HEK293 (cell line): ENCODE measurements around the gene CBLIF.

Source experiments
- CTCF ChIA-PET: fragments of 350-600 bp; formaldehyde crosslinking; extraction: SDS; loops from one replicate; lab custom pipeline; 2021; ENCODE audit warnings: antibody characterized with exemption; lab: Yijun Ruan, JAX
- POLR2A ChIA-PET: fragments of 300-600 bp; formaldehyde crosslinking; extraction: SDS; loops from one replicate; lab custom pipeline; 2020; ENCODE audit warnings: antibody characterized with exemption, inconsistent platforms; lab: Yijun Ruan, JAX
- H3K27ac ChIP-seq: fragments of 200-500 bp; sonication (Bioruptor generic); 2 replicates; pipeline ENCODE4 v1.5.1; 2014; ENCODE audit warnings: low read depth, low read length, control low read depth, inconsistent platforms; ENCODE audit errors: extremely low read depth
- H3K36me3 ChIP-seq, 2 experiments: fragments of 200-500 bp in 1 of 2; sonication (Bioruptor generic) in 1 of 2; 1 replicate in 1 of 2; 2 replicates in 1 of 2; pipeline ENCODE4 v1.5.1; 2014 to 2017; ENCODE audit warnings: inconsistent platforms in 2 of 2, low read length in 2 of 2; ENCODE audit not compliant: control insufficient read depth in 2 of 2, insufficient read depth in 1 of 2
- H3K4me1 ChIP-seq: fragments of 200-500 bp; sonication (Bioruptor generic); 2 replicates; pipeline ENCODE4 v1.5.1; 2014; ENCODE audit warnings: mild to moderate bottlenecking, low read length, inconsistent platforms; ENCODE audit not compliant: control insufficient read depth, insufficient read depth
- H3K4me3 ChIP-seq: 2 replicates; pipeline ENCODE4 v1.5.1; 2011; ENCODE audit warnings: low read depth, mild to moderate bottlenecking, control low read depth, low read length, moderate library complexity
- H3K9me3 ChIP-seq: fragments of 200-500 bp; sonication (Bioruptor generic); 2 replicates; pipeline ENCODE4 v1.5.1; 2014; ENCODE audit warnings: low read depth, low read length, inconsistent platforms; ENCODE audit not compliant: control insufficient read depth, insufficient read depth
- AEBP2 ChIP-seq: fragments of 450-650 bp; formaldehyde crosslinking; IDR thresholded peaks from 2 replicates; pipeline ENCODE4 v1.5.1; 2016; ENCODE audit warnings: missing biosample characterization, missing genetic modification characterization, borderline replicate concordance
- KLF17 ChIP-seq: fragments of 450-650 bp; formaldehyde crosslinking; IDR thresholded peaks from 2 replicates; pipeline ENCODE4 v1.5.1; 2016; ENCODE audit warnings: missing biosample characterization, missing genetic modification characterization
- KLF9 ChIP-seq: fragments of 450-650 bp; formaldehyde crosslinking; IDR thresholded peaks from 2 replicates; pipeline ENCODE4 v1.5.1; 2016; ENCODE audit warnings: missing biosample characterization, missing genetic modification characterization, low read depth
- REST ChIP-seq: fragments of 450-650 bp; formaldehyde crosslinking; IDR thresholded peaks from 2 replicates; pipeline ENCODE4 v1.5.1; 2016; ENCODE audit warnings: missing biosample characterization, missing genetic modification characterization
- TSHZ1 ChIP-seq: fragments of 450-650 bp; formaldehyde crosslinking; IDR thresholded peaks from 2 replicates; pipeline ENCODE4 v1.5.1; 2016; ENCODE audit warnings: missing biosample characterization, missing genetic modification characterization, borderline replicate concordance
- ZBTB20 ChIP-seq: fragments of 450-650 bp; formaldehyde crosslinking; IDR thresholded peaks from 2 replicates; pipeline ENCODE4 v1.5.1; 2016; ENCODE audit warnings: missing biosample characterization, missing genetic modification characterization
- ZBTB21 ChIP-seq: fragments of 450-650 bp; formaldehyde crosslinking; IDR thresholded peaks from 2 replicates; pipeline ENCODE4 v1.5.1; 2017; ENCODE audit warnings: missing biosample characterization, missing genetic modification characterization
- ZNF16 ChIP-seq: fragments of 450-650 bp; formaldehyde crosslinking; IDR thresholded peaks from 2 replicates; pipeline ENCODE4 v1.5.1; 2016; ENCODE audit warnings: low read depth, missing biosample characterization, missing genetic modification characterization
- ZNF26 ChIP-seq: fragments of 450-650 bp; formaldehyde crosslinking; IDR thresholded peaks from 2 replicates; pipeline ENCODE4 v1.5.1; 2016; ENCODE audit warnings: missing biosample characterization, missing genetic modification characterization
- ZNF37A ChIP-seq: fragments of 450-650 bp; IDR thresholded peaks from 2 replicates; pipeline ENCODE4 v1.5.1; 2018; ENCODE audit warnings: missing biosample characterization, missing genetic modification characterization
- ZNF391 ChIP-seq: fragments of 450-650 bp; formaldehyde crosslinking; IDR thresholded peaks from 2 replicates; pipeline ENCODE4 v1.5.1; 2016; ENCODE audit warnings: low read depth, missing biosample characterization, missing genetic modification characterization, borderline replicate concordance
- ZNF518A ChIP-seq: fragments of 450-650 bp; formaldehyde crosslinking; conservative IDR thresholded peaks from 2 replicates; pipeline ENCODE4 v1.5.1; 2016; ENCODE audit warnings: low read depth, missing biosample characterization, missing genetic modification characterization
- ZNF600 ChIP-seq: fragments of 450-650 bp; formaldehyde crosslinking; IDR thresholded peaks from 2 replicates; pipeline ENCODE4 v1.5.1; 2016; ENCODE audit warnings: missing biosample characterization, missing genetic modification characterization
- ZNF785 ChIP-seq: fragments of 450-650 bp; formaldehyde crosslinking; IDR thresholded peaks from 2 replicates; pipeline ENCODE4 v1.5.1; 2016; ENCODE audit warnings: missing biosample characterization, missing genetic modification characterization
- ZNF830 ChIP-seq: fragments of 450-650 bp; IDR thresholded peaks from 2 replicates; pipeline ENCODE4 v1.5.0; 2018; ENCODE audit warnings: missing biosample characterization, missing genetic modification characterization, low read depth, mild to moderate bottlenecking, moderate library complexity
- ZSCAN4 ChIP-seq: fragments of 450-650 bp; formaldehyde crosslinking; IDR thresholded peaks from 2 replicates; pipeline ENCODE4 v1.5.1; 2017; ENCODE audit warnings: missing biosample characterization, missing genetic modification characterization

Gene CBLIF

GRCh38 chr11:59782080-59782479, 63.2 kb downstream of the CBLIF start:
- H3K9me3 ChIP-seq, result no peaks in the 10 kb centered on the region

GRCh38 chr11:59779487-59779886, 65.8 kb downstream of the CBLIF start:
- POLR2A ChIA-PET, result no interaction called here
- Histone ChIP-seq H3K4me1 (peaks cover 7% of the 10 kb centered on the region; the same call in 1 of the 2 replicates), H3K9me3 (no peaks in the 10 kb centered on the region), H3K4me3 (no peak overlapping the region), H3K36me3 (peaks cover 0 to 47% of the 10 kb centered on the region in 2 experiments; a peak in 2 of 3 replicates), H3K27ac (no peak overlapping the region)
- CTCF ChIA-PET, result no interaction called here
- no peak for TF ChIP-seq TSHZ1
- no peak for TF ChIP-seq ZNF785 (tag by site-specific recombination)
- no peak for TF ChIP-seq ZNF16 (tag by site-specific recombination)
- no peak for TF ChIP-seq KLF17 (tag by site-specific recombination)
- no peak for TF ChIP-seq ZBTB20 (tag by site-specific recombination)
- no peak for TF ChIP-seq REST (tag by site-specific recombination)
- TF ChIP-seq ZNF37A (tag by site-specific recombination), result no peak
- TF ChIP-seq ZNF518A, result no peak
- no peak for TF ChIP-seq AEBP2 (tag by site-specific recombination)
- TF ChIP-seq ZSCAN4, result no peak
- no peak for TF ChIP-seq ZNF830 (tag by site-specific recombination)

More at GRCh38 chr11:59782080-59782479, 63.2 kb downstream of the CBLIF start:
- ChIA-PET CTCF (interaction anchor here (0.6 kb wide), 1 partner anchor 13 kb away, joined by 4 read pairs; no protein-coding TSS in a partner anchor), POLR2A (no interaction called here)
- Histone ChIP-seq H3K27ac (no peak overlapping the region), H3K36me3 (peaks cover 0 to 34% of the 10 kb centered on the region in 2 experiments; a peak in 2 of 3 replicates), H3K4me3 (no peak overlapping the region), H3K4me1 (peaks cover 2% of the 10 kb centered on the region; the same call in 1 of the 2 replicates)
- no peak for TF ChIP-seq ZBTB21 (tag by site-specific recombination)
- no peak for TF ChIP-seq ZNF391
- TF ChIP-seq ZNF26 (tag by site-specific recombination), result peak; percentile 68
- TF ChIP-seq KLF9, result no peak
- no peak for TF ChIP-seq ZNF600 (tag by site-specific recombination)
